ENCODE results near the gene TNK2. TPM values are rescaled to one million over a fixed set of nuclear protein-coding genes. Genes with fewer than 3 reads are reported as not detected.

Gene TNK2
- total and polyA plus RNA-seq, 2 of the 13 experiments (the other 11 are each of a cell fraction or from before 2014, with no cell fraction given), result 4.6 to 5.8 TPM

GRCh38 chr3:195878424-195879274, 29.7 kb downstream of the TNK2 start:
- Histone ChIP-seq H3K27ac (ENCODE audit: extremely low read length, insufficient read depth, low read length) (no peak overlapping the region), H3K79me2 (ENCODE audit: insufficient read depth, low read length) (no peaks in the 10 kb centered on the region), H3K4me3 (replicated peaks in 1 of 3; ENCODE audit: insufficient read depth in 1 of 3, low read depth in 2 of 3, low read length in 3 of 3) (no peak overlapping the region), H3K36me3 (replicated peaks in 1 of 2; ENCODE audit: control insufficient read depth in 1 of 2, insufficient read depth in 2 of 2, low read length in 2 of 2) (no peaks in the 10 kb centered on the region; a peak in 1 of 5 replicates), H3K9ac (ENCODE audit: insufficient read depth, low read depth, low read length) (no peak overlapping the region), H3K27me3 (ENCODE audit: control insufficient read depth in 1 of 2, insufficient read depth in 2 of 2, low read length in 2 of 2) (no peaks in the 10 kb centered on the region), H4K20me1 (ENCODE audit: insufficient read depth, low read length) (no peaks in the 10 kb centered on the region), H3K4me1 (ENCODE audit: insufficient read depth, low read length) (no peaks in the 10 kb centered on the region), H2AFZ (ENCODE audit: low read length) (no peak overlapping the region), H3K4me2 (ENCODE audit: low read depth, low read length) (no peak overlapping the region), H3K9me3 (ENCODE audit: low read length) (no peaks in the 10 kb centered on the region)
- CTCF ChIA-PET (ENCODE audit: low intra/inter-chr PET ratio, low total read pairs), result no interaction called here
- no peak for DNase-seq (ENCODE audit: low spot score)
- in situ Hi-C loops (cut with HindIII; ENCODE audit: extremely low pct_ligation_motif_present, low pct_unique_long_range_greater_than_20kb) (no loop called here), intact Hi-C loops (cut with micrococcal nuclease; ENCODE audit: unreplicated experiment) (no loop called here)
- ATAC-seq, result no peak
- FAIRE-seq, result no peak
- POLR2A ChIA-PET, result no interaction called here
- WGBS (ENCODE audit: low lambda C conversion rate), result 95% methylated on average over 25 of the region's 30 CpGs
- no TSS peak for BruUV-seq (replicated peaks)
- TF ChIP-seq ZBTB44 (CRISPR knock-in tag; IDR thresholded peaks at IDR 0.05), result no peak
- no peak for TF ChIP-seq MLXIP (CRISPR knock-in tag; IDR thresholded peaks at IDR 0.05; ENCODE audit: borderline replicate concordance)
- TF ChIP-seq KAT2B (IDR thresholded peaks at IDR 0.05; ENCODE audit: borderline replicate concordance, low read depth, low read length), result no peak
- TF ChIP-seq HOMEZ (CRISPR knock-in tag; IDR thresholded peaks at IDR 0.05; ENCODE audit: low read depth), result no peak
- TF ChIP-seq GMEB2 (CRISPR knock-in tag; IDR thresholded peaks at IDR 0.05; ENCODE audit: low read depth), result no peak
- TF ChIP-seq GPBP1L1 (CRISPR knock-in tag; IDR thresholded peaks at IDR 0.05), result no peak
- no peak for TF ChIP-seq KMT2B (CRISPR knock-in tag; IDR thresholded peaks at IDR 0.05)
- TF ChIP-seq, protein P1, sequence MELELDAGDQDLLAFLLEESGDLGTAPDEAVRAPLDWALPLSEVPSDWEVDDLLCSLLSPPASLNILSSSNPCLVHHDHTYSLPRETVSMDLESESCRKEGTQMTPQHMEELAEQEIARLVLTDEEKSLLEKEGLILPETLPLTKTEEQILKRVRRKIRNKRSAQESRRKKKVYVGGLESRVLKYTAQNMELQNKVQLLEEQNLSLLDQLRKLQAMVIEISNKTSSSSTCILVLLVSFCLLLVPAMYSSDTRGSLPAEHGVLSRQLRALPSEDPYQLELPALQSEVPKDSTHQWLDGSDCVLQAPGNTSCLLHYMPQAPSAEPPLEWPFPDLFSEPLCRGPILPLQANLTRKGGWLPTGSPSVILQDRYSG (CRISPR knock-in tag; IDR thresholded peaks at IDR 0.05), result no peak
- TF ChIP-seq, protein P2, sequence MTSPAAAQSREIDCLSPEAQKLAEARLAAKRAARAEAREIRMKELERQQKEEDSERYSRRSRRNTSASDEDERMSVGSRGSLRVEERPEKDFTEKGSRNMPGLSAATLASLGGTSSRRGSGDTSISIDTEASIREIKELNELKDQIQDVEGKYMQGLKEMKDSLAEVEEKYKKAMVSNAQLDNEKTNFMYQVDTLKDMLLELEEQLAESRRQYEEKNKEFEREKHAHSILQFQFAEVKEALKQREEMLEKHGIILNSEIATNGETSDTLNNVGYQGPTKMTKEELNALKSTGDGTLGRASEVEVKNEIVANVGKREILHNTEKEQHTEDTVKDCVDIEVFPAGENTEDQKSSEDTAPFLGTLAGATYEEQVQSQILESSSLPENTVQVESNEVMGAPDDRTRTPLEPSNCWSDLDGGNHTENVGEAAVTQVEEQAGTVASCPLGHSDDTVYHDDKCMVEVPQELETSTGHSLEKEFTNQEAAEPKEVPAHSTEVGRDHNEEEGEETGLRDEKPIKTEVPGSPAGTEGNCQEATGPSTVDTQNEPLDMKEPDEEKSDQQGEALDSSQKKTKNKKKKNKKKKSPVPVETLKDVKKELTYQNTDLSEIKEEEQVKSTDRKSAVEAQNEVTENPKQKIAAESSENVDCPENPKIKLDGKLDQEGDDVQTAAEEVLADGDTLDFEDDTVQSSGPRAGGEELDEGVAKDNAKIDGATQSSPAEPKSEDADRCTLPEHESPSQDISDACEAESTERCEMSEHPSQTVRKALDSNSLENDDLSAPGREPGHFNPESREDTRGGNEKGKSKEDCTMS (CRISPR knock-in tag; conservative IDR thresholded peaks at IDR 0.05), result no peak
